ENCODE data around the gene CD40.

The CD40 gene

DNA sequence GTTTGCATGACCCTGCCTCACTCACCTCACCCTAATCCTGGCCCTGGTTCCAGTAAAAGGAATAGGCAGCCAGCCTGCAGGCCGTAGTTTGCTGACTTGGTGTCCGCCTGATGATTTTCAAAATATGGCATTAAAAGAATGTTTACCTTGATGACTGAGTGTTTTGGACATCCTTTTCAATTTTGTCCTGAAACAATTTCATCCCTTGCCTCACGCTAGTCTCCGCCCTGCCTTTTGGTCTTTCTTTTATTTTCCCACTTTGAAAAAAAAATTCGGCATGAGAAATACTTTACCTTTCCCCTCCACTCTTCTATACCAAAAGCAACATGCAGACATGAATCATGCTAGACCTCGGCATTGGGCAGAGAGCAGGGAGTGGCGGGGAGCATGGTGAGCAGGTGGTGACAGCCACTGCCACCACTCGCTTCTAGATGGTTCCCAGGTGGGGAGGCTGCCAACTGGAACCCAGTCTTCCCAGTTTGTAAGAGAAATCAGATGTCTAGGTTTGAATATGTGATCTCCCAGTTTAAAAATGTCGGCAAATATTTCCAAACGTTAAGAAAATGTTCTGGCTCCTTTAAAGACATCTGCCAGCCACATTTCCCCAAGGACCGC is 9.4 kb downstream of the CD40 start:
- in situ Hi-C loops (cut with MboI; ENCODE audit: low pct_unique_long_range_greater_than_20kb, low sequenced_read_pairs, unreplicated experiment): no loop called here

GRCh38 chr20:46128310-46129151 is 10.4 kb downstream of the CD40 start:
- DNase-seq (ENCODE audit: low spot score): no peak
- TF ChIP-seq, protein P1, sequence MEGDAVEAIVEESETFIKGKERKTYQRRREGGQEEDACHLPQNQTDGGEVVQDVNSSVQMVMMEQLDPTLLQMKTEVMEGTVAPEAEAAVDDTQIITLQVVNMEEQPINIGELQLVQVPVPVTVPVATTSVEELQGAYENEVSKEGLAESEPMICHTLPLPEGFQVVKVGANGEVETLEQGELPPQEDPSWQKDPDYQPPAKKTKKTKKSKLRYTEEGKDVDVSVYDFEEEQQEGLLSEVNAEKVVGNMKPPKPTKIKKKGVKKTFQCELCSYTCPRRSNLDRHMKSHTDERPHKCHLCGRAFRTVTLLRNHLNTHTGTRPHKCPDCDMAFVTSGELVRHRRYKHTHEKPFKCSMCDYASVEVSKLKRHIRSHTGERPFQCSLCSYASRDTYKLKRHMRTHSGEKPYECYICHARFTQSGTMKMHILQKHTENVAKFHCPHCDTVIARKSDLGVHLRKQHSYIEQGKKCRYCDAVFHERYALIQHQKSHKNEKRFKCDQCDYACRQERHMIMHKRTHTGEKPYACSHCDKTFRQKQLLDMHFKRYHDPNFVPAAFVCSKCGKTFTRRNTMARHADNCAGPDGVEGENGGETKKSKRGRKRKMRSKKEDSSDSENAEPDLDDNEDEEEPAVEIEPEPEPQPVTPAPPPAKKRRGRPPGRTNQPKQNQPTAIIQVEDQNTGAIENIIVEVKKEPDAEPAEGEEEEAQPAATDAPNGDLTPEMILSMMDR (IDR thresholded peaks at IDR 0.05; ENCODE audit: extremely low read depth, insufficient read depth, missing control alignments): peak; percentile 62
- in situ Hi-C loops (cut with MboI; ENCODE audit: low pct_unique_long_range_greater_than_20kb, low sequenced_read_pairs, unreplicated experiment): no loop called here

More for the DNA sequence above, 9.4 kb downstream of the CD40 start:
- TF ChIP-seq, protein P1 (IDR thresholded peaks at IDR 0.05; ENCODE audit: extremely low read depth, insufficient read depth, missing control alignments): no peak
- DNase-seq (ENCODE audit: low spot score): no peak

DNA sequence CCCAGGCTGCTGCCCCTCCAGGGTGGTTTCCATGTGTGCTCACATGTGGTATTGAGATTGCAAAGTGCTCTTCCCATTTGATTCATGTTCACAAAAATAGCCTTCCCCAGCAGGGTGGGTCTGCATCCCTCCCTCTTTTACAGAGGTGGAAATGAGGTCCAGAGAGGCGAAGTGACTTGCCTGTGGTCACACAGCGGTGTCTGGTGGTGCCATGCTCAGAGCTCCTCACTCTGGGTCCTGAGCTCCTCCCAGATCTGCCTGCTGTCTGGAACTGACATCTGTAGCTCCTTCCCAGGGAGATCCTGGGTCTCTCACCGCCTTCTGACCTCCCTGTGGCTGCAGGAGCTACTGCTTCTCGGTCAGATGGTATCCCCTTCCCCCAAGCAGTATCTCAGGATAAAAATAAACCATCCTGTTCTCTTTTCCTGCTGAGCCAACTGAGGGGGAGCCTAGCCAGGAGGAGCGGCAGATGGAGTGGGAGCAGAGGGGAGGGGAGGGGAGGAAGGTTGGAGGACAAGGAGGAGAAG is 11.9 kb downstream of the CD40 start:
- no peak for DNase-seq (ENCODE audit: low spot score)
- in situ Hi-C loops (cut with MboI; ENCODE audit: low pct_unique_long_range_greater_than_20kb, low sequenced_read_pairs, unreplicated experiment): no loop called here
- TF ChIP-seq, protein P1 (IDR thresholded peaks at IDR 0.05; ENCODE audit: extremely low read depth, insufficient read depth, missing control alignments): no peak

DNA sequence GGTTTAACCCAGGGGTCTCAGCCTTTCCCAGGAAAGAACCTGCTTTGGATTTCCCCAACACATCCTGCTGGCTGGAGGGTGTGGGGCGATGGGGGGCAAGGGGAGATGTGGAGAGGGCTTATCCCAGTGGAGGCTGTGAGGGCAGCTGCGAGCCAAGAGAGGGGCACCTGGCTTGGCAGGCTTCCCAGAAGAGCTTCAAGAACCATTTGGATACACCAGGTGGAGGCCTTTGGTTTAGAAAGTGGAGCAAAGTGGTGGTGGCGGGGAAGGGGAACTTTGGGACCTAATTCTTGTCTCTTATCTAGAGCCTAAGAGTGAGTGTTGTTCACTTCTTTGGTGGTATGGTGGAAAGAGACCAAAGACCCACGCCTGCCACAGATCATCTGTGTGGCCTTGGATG is 12.4 kb downstream of the CD40 start:
- in situ Hi-C loops (cut with MboI; ENCODE audit: low pct_unique_long_range_greater_than_20kb, low sequenced_read_pairs, unreplicated experiment): no loop called here
- TF ChIP-seq, protein P1 (IDR thresholded peaks at IDR 0.05; ENCODE audit: extremely low read depth, insufficient read depth, missing control alignments): no peak
- DNase-seq (ENCODE audit: low spot score): no peak

DNA sequence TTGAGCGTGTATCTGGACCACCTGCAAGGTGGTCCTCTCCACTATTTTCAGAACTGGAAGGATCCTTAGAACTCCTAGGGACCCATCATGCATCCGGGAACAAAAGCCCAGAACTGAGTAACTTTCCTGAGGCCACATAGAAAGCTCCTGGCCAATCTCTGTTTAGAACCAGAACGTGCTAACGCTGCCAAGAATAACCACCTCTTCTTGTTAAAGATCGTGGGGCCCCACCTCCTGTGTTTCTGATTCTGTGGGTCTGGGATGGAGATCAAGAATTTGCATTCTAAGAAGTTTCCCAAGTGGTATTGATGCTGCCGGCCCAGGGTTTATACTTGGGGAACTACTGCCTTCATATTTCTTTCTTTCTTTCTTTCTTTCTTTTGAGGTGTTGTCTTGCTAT is 13.3 kb downstream of the CD40 start:
- in situ Hi-C loops (cut with MboI; ENCODE audit: low pct_unique_long_range_greater_than_20kb, low sequenced_read_pairs, unreplicated experiment): no loop called here
- TF ChIP-seq, protein P1 (IDR thresholded peaks at IDR 0.05; ENCODE audit: extremely low read depth, insufficient read depth, missing control alignments): no peak
- no peak for DNase-seq (ENCODE audit: low spot score)

- in situ Hi-C loops (cut with MboI; ENCODE audit: low pct_unique_long_range_greater_than_20kb, low sequenced_read_pairs, unreplicated experiment): no loop called here
- DNase-seq (ENCODE audit: low spot score): peak; percentile 77
- TF ChIP-seq, protein P1 (IDR thresholded peaks at IDR 0.05; ENCODE audit: extremely low read depth, insufficient read depth, missing control alignments): peak; percentile 97
Measured at GRCh38 chr20:46132705-46133120, 14.6 kb downstream of the CD40 start.

All from GM13977 (cell line).